Kidney (tissue), 14 donors: ENCODE measurements around the gene FAM124B. TPM values are rescaled to one million over a fixed set of nuclear protein-coding genes. Genes with fewer than 3 reads are reported as not detected.

ENCODE experiments used
- DNase-seq, 5 donors: peaks; one replicate each; pipeline ENCODE4 v3.0.0-alpha.2; 2013 to 2020
- FAIRE-seq: peaks from 2 replicates; lab custom pipeline; 2012; peaks lifted over from hg19 to GRCh38; lab: Jason Lieb, UNC
- H3K27ac ChIP-seq, 2 donors: one replicate each; pipeline ENCODE4 v1.7.0; 2013; ENCODE audit warnings: low read depth in 2 of 2, low read length in 2 of 2, inconsistent platforms in 1 of 2
- H3K27me3 ChIP-seq: one replicate; pipeline ENCODE4 v1.7.1; 2013; ENCODE audit warnings: low read length, inconsistent platforms; ENCODE audit not compliant: control insufficient read depth, insufficient read depth
- H3K36me3 ChIP-seq, 3 donors: one replicate each; pipeline versions ENCODE4 v1.7.0 to v1.7.1; 2013; ENCODE audit warnings: low read length in 3 of 3, control low read depth in 1 of 3, inconsistent platforms in 1 of 3; ENCODE audit not compliant: insufficient read depth in 3 of 3, control insufficient read depth in 2 of 3
- H3K4me1 ChIP-seq, 3 donors: one replicate each; pipeline versions ENCODE4 v1.7.0 to v1.7.1; 2013; ENCODE audit warnings: low read length in 3 of 3, inconsistent platforms in 1 of 3, low read depth in 1 of 3; ENCODE audit not compliant: control insufficient read depth in 2 of 3, insufficient read depth in 2 of 3
- H3K4me3 ChIP-seq, 3 donors: one replicate each; pipeline versions ENCODE4 v1.7.0 to v1.8.1; 2013; ENCODE audit warnings: low read length in 3 of 3, control low read depth in 1 of 3, inconsistent platforms in 1 of 3
- H3K9ac ChIP-seq, 3 donors: one replicate each; pipeline versions ENCODE4 v1.7.0 to v1.7.1; 2013; ENCODE audit warnings: low read length in 3 of 3, control low read depth in 1 of 3, inconsistent platforms in 1 of 3
- H3K9me3 ChIP-seq, 3 donors: one replicate each; pipeline versions ENCODE4 v1.7.0 to v1.7.1; 2013; ENCODE audit warnings: low read length in 3 of 3, control low read depth in 1 of 3, inconsistent platforms in 1 of 3; ENCODE audit not compliant: control insufficient read depth in 2 of 3, insufficient read depth in 1 of 3
- CTCF ChIP-seq: IDR thresholded peaks from 3 replicates; pipeline ENCODE4 v1.5.1; 2012; ENCODE audit warnings: mild to moderate bottlenecking, moderate library complexity, borderline replicate concordance; ENCODE audit not compliant: insufficient read depth; ENCODE audit errors: extremely low read depth
- intact Hi-C: fragments of 100-400 bp; cut with DNase I; formaldehyde crosslinking; loops from one replicate; pipeline ENCODE4 v1.11.1; 2022
- polyA plus RNA-seq: library from polyadenylated mRNA; stranded (reverse); fragments of 350-450 nt; fragmentation: Illumina TruSeq; extraction: RNeasy Lipid Tissue Mini Kit (QIAGEN cat#74804); gene quantifications from one replicate; pipeline ENCODE4 v1.2.3, GENCODE V29; 2014; ENCODE audit warnings: low read depth, low replicate concordance; ENCODE audit not compliant: insufficient read depth
- total RNA-seq: library from RNA; stranded (reverse); fragmentation: NEBNext Ultra II Directional; extraction: Animal tissue kit (Norgen Biotek cat#: 25700); gene quantifications from one replicate; pipeline ENCODE4 v1.2.1, GENCODE V29; 2021
- donor health status: control.
- donor health status: control.
- donor health status: control.
- donor health status: control.
- donor health status: control.
- donor health status: DM: yes; HTN: yes; CAD: no.
- donor health status: Normal renal cell carcinoma (clear cell type).

Gene FAM124B
- total and polyA plus RNA-seq, 2 donors from 2014 or later: 0.90 to 2.0 TPM

- FAIRE-seq (no peak), DNase-seq (no peak)
- TF ChIP-seq CTCF: no peak
- H3K27me3 ChIP-seq: no peaks in the 10 kb centered on the region
- H3K27ac ChIP-seq: no peak overlapping the region
- H3K9me3 ChIP-seq: no peaks in the 10 kb centered on the region
- no peak overlapping the region for H3K9ac ChIP-seq
- H3K4me3 ChIP-seq: no peak overlapping the region
- intact Hi-C loops: no loop called here
- H3K4me1 ChIP-seq: no peaks in the 10 kb centered on the region
- H3K36me3 ChIP-seq: no peaks in the 10 kb centered on the region
Measured at GRCh38 chr2:224360801-224361251, 41.1 kb downstream of the FAM124B start.

DNA sequence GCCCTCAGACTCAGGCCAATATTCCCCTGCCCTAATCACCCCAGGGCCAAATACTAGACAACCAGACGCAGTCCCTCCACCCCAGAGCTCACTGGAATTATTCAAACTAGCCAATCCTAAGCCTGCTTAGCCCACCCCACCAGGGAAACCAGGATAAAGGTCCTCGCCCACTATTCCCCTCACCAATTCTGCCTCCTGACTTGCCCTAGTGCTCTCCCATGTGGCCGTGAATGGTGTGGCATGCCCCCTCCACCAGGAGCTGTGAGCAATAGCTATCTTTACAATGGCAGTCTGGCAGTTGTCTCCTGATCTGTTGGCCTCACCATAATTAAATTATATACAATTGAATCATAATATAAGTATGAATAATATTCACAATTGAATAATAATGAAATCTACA lies 42.3 kb downstream of the FAM124B start:
- intact Hi-C loops: loop anchor here (5.0 kb wide), 1 partner anchor 293 kb away; no protein-coding TSS in a partner anchor
- H3K36me3 ChIP-seq: no peaks in the 10 kb centered on the region
- H3K9ac ChIP-seq: no peak overlapping the region
- H3K27ac ChIP-seq: no peak overlapping the region
- TF ChIP-seq CTCF: peak; percentile 23
- no peak for DNase-seq
- no peaks in the 10 kb centered on the region for H3K9me3 ChIP-seq
- H3K4me3 ChIP-seq: no peak overlapping the region
- H3K27me3 ChIP-seq: no peaks in the 10 kb centered on the region
- no peaks in the 10 kb centered on the region for H3K4me1 ChIP-seq
- FAIRE-seq: no peak

DNA sequence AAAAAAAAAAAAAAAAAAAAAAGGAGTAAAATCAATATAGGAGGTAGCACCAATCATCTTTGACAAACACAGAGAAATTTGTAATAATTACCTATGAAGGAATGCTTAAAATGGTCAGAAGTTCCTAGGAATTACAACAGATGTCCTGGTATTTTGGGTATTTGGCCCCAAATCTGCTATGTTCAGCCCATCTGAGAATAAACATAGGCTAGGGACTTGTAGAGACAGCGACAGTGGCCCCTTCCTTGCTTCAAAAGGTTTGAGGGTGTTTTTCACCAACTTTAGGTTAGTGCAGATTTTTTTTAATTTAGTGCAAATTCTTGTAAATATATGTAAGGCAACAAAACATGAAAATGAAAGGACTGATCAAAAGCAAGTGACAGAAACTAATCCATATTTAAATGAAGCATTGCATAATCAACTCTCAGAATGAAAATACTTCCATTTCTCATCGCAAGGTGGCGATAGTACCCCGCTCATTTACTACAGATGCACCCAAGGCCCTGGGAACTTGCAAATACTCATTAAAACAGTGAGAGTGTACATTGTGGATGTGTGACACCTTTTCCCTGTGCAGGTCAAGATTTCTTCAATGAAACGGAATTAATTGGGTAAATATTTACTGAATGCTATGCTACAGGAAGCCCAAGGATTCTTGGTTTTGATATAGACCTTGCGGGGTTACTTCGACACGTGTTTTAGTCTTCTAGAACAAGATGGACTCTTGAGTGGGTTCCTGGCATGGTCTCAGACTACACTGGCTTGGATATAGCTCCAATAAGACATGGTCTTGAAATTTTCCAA lies 44.6 kb downstream of the FAM124B start:
- H3K4me3 ChIP-seq: no peak overlapping the region
- FAIRE-seq: peak; percentile 97
- H3K27me3 ChIP-seq: no peaks in the 10 kb centered on the region
- no peak overlapping the region for H3K27ac ChIP-seq
- peak in 4 of 5 donors; percentile 53 to 76 (median 60) for DNase-seq
- no peak overlapping the region for H3K9ac ChIP-seq
- TF ChIP-seq CTCF: peak; percentile 86
- no peaks in the 10 kb centered on the region for H3K9me3 ChIP-seq
- no peaks in the 10 kb centered on the region for H3K4me1 ChIP-seq
- intact Hi-C loops: loop anchor here (5.0 kb wide), 1 partner anchor 295 kb away; no protein-coding TSS in a partner anchor
- H3K36me3 ChIP-seq: no peaks in the 10 kb centered on the region
